ENCODE data around the gene PLA2G12A. TPM values are rescaled to one million over a fixed set of nuclear protein-coding genes. Genes with fewer than 3 reads are reported as not detected.

PLA2G12A gene
- total and polyA plus RNA-seq, 2 donors (not counting 3 experiments of a cell fraction or from before 2014, with no cell fraction given) = 21.6 to 27.1 TPM

GRCh38 chr4:109721033-109721432 is 8.8 kb downstream of the PLA2G12A start:
- H3K36me3 ChIP-seq (ENCODE audit: control insufficient read depth in 2 of 2, extremely low read depth in 1 of 2, insufficient read depth in 2 of 2, low read length in 2 of 2) = peaks cover 0 to 2% of the 10 kb centered on the region in 2 experiments
- H3K9ac ChIP-seq (replicated peaks; ENCODE audit: extremely low read depth, insufficient read depth, low read length) = no peak overlapping the region
- H3K9me3 ChIP-seq (replicated peaks; ENCODE audit: control insufficient read depth, insufficient read depth, low read length) = no peaks in the 10 kb centered on the region
- intact Hi-C loops (cut with micrococcal nuclease) (no loop called here), dilution Hi-C loops (cut with MboI; ENCODE audit: extremely low pct_ligation_motif_present, low sequenced_read_pairs) (no loop called here)
- no peaks in the 10 kb centered on the region for H3K79me2 ChIP-seq (ENCODE audit: control insufficient read depth, insufficient read depth, low read length)
- FAIRE-seq (no peak), DNase-seq (ENCODE audit: low read depth, low spot score) (no peak)
- no peak overlapping the region for H2AFZ ChIP-seq (ENCODE audit: low read depth, low read length)
- no TSS peak for BruUV-seq (replicated peaks)
- ChIA-PET POLR2A (no interaction called here), CTCF (no interaction called here)
- no peaks in the 10 kb centered on the region for H4K20me1 ChIP-seq (replicated peaks; ENCODE audit: control insufficient read depth, extremely low read depth, insufficient read depth, low read length)
- H3K4me1 ChIP-seq (ENCODE audit: control insufficient read depth, extremely low read depth, insufficient read depth, low read length) = no peaks in the 10 kb centered on the region
- H3K4me2 ChIP-seq (ENCODE audit: insufficient read depth, low read length) = no peak overlapping the region
- no peaks in the 10 kb centered on the region for H3K27me3 ChIP-seq (ENCODE audit: control insufficient read depth in 2 of 2, insufficient read depth in 2 of 2, low read length in 2 of 2)
- TF ChIP-seq POLR2AphosphoS5 (IDR thresholded peaks at IDR 0.05; ENCODE audit: insufficient read depth, low read depth, low read length) = no peak
- TF ChIP-seq MYC (IDR thresholded peaks at IDR 0.05; ENCODE audit: low read depth, low read length) = no peak
- peak; percentile 28 for TF ChIP-seq FOS (IDR thresholded peaks at IDR 0.05; ENCODE audit: borderline replicate concordance, insufficient read depth, low read length)
- TF ChIP-seq, protein P1, sequence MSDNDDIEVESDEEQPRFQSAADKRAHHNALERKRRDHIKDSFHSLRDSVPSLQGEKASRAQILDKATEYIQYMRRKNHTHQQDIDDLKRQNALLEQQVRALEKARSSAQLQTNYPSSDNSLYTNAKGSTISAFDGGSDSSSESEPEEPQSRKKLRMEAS (IDR thresholded peaks at IDR 0.05; ENCODE audit: insufficient read depth, insufficient read length) = no peak
- peak; percentile 45 for TF ChIP-seq JUN (IDR thresholded peaks at IDR 0.05; ENCODE audit: borderline replicate concordance, insufficient read depth, insufficient read length, low read depth)
- no peak for TF ChIP-seq CTCF (IDR thresholded peaks at IDR 0.05; ENCODE audit: extremely low read depth in 1 of 2, insufficient read depth in 1 of 2, low read depth in 1 of 2, low read length in 2 of 2)
- TF ChIP-seq EZH2 (IDR thresholded peaks at IDR 0.05; ENCODE audit: borderline replicate concordance, low read depth, low read length, severe bottlenecking) = no peak
- no peaks in the 10 kb centered on the region for H3K9me1 ChIP-seq (replicated peaks; ENCODE audit: control insufficient read depth, extremely low read depth, insufficient read depth, low read length)
- H3K4me3 ChIP-seq (replicated peaks in 1 of 3; ENCODE audit: insufficient read depth in 1 of 3, low read depth in 1 of 3, low read length in 3 of 3) = no peak overlapping the region
- no peak overlapping the region for H3K27ac ChIP-seq (ENCODE audit: insufficient read depth, low read depth, low read length)

Measured in endothelial cell of umbilical vein (primary cell).